GM12891 (cell line): ENCODE measurements around the gene FFAR1.

Source experiments
- POLR2A ChIP-seq: IDR thresholded peaks from 2 replicates; pipeline ENCODE4 v1.6.1; 2011; ENCODE audit warnings: low read depth, low read length, control low read depth
- POLR2AphosphoS5 ChIP-seq: IDR thresholded peaks from 2 replicates; pipeline ENCODE4 v1.6.1; 2011; ENCODE audit warnings: low read depth, low read length, control low read depth

- TF ChIP-seq POLR2A (no peak), POLR2AphosphoS5 (no peak)
These were observed 41.0 kb upstream of the FFAR1 start for GRCh38 chr19:35306473-35307246.
